ENCODE results near the gene ZNF735. TPM values are rescaled to one million over a fixed set of nuclear protein-coding genes. Genes with fewer than 3 reads are reported as not detected.
"Not testable (repeated sequence)": the region's sequence is repeated elsewhere in the genome, so short reads cannot be mapped to it uniquely, and the experiment has no call there.

The ZNF735 gene
- total RNA-seq, 1 donor: not detected

DNA sequence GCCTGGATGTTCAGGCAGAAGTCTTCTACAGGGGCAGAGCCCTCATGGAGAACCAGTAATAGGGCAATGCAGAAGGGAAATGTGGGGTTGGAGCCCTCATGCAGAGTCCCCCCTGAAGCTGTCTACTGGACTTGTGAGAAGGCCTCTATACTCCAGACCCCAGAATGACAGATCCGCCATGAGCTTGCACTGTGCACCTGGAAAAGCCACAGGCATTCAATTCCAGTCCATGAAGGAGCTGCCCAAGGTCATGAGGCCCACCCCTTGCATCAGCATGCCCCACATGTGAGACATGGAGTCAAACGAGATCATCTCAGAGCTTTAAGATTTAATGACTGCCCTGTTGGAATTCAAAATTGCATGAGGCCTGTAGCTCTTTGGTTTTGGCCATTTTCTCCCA lies 16.4 kb downstream of the ZNF735 start:
- no peak for DNase-seq (ENCODE audit: low read depth)
- no peak overlapping the region for H3K4me3 ChIP-seq (ENCODE audit: low read depth, low read length)
- TF ChIP-seq, protein P1, sequence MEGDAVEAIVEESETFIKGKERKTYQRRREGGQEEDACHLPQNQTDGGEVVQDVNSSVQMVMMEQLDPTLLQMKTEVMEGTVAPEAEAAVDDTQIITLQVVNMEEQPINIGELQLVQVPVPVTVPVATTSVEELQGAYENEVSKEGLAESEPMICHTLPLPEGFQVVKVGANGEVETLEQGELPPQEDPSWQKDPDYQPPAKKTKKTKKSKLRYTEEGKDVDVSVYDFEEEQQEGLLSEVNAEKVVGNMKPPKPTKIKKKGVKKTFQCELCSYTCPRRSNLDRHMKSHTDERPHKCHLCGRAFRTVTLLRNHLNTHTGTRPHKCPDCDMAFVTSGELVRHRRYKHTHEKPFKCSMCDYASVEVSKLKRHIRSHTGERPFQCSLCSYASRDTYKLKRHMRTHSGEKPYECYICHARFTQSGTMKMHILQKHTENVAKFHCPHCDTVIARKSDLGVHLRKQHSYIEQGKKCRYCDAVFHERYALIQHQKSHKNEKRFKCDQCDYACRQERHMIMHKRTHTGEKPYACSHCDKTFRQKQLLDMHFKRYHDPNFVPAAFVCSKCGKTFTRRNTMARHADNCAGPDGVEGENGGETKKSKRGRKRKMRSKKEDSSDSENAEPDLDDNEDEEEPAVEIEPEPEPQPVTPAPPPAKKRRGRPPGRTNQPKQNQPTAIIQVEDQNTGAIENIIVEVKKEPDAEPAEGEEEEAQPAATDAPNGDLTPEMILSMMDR (IDR thresholded peaks at IDR 0.05; ENCODE audit: insufficient read depth, low read length): no peak

DNA sequence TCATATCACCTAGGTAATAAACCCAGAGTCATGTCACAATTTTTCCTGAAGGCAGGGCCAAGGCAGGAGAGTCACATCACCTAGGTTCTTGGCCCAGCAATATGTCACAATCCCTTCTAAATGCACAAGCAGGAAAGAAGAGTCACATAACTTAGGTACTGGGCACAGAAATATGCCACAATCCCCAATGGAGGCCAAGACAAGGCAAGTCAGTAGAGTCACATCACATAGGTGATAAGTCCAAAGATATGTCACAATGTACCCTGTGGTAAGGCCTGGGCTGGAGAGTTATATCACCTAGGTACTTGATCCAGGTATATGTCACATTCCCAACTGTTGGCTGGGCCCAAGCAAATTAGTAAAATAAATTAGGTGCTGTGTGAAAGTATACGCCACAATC lies 21.2 kb downstream of the ZNF735 start, which contains the start of gene ZNF679:
Gene ZNF679, plus strand, starts transcription at position 301 of the 400 bp plus-strand sequence. CDS start 20,644 bp downstream, outside the sequence.
- H3K4me3 ChIP-seq (ENCODE audit: low read depth, low read length); DNase-seq (ENCODE audit: low read depth): not testable (repeated sequence)

DNA sequence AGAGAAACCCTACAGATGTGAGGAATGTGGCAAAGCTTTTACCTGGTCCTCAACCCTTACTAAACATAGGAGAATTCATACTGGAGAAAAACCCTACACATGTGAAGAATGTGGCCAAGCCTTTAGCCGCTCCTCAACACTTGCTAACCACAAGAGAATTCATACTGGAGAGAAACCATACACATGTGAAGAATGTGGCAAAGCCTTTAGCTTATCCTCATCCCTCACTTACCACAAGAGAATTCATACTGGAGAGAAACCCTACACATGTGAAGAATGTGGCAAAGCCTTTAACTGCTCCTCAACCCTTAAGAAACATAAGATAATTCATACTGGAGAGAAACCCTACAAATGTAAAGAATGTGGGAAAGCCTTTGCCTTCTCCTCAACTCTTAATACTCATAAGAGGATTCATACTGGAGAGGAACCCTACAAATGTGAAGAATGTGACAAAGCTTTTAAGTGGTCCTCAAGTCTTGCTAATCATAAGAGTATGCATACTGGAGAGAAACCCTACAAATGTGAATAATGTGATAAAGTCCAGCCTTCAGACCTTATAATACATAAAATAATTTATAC lies 59.4 kb downstream of the ZNF735 start:
- no peak overlapping the region for H3K4me3 ChIP-seq (ENCODE audit: low read depth, low read length)
- no peak for DNase-seq (ENCODE audit: low read depth)
- TF ChIP-seq, protein P1 (IDR thresholded peaks at IDR 0.05; ENCODE audit: insufficient read depth, low read length): no peak

Other genes starting within 250 kb of the ZNF735 start
- not detected in 2 replicates for gene ZNF722, start 208.4 kb upstream of the ZNF735 start, total RNA-seq (ENCODE audit: low replicate concordance)
- gene ZNF727, start 161.8 kb upstream of the ZNF735 start, total RNA-seq (ENCODE audit: low replicate concordance): 0.57 TPM in 1 of 2 replicates, not detected in the other
- not detected in 2 replicates for gene ZNF679, start 21.3 kb downstream of the ZNF735 start, total RNA-seq (ENCODE audit: low replicate concordance)
- 11.5 and 12.0 TPM in 2 replicates for gene ZNF736, start 106.8 kb downstream of the ZNF735 start, total RNA-seq (ENCODE audit: low replicate concordance)